Activated CD4-positive, alpha-beta T cell treated with anti-CD3 and anti-CD28 coated beads, Interleukin-10, Interleukin-2, amounts not matched to agents 100 ng/mL and 50 ng/mL, durations not matched to agents 16 hours and 8 hours (primary cell): ENCODE measurements around the gene ATG101.
A peak's percentile ranks its signal among the peaks of the same experiment; 100 is the strongest.

Source experiments
- DNase-seq: peaks from one replicate; pipeline ENCODE4 v3.0.0-alpha.2; 2020

Gene ATG101

GRCh38 chr12:52058631-52059361, 11.0 kb upstream of the ATG101 start:
- no peak for DNase-seq

GRCh38 chr12:52059582-52060497, 9.9 kb upstream of the ATG101 start:
- no peak for DNase-seq

- DNase-seq: no peak
Measured at GRCh38 chr12:52060498-52061177, 9.1 kb upstream of the ATG101 start.

- DNase-seq: no peak
Measured at GRCh38 chr12:52061470-52062166, 8.2 kb upstream of the ATG101 start.

- DNase-seq: no peak
Measured at GRCh38 chr12:52062167-52063081, 7.4 kb upstream of the ATG101 start.

GRCh38 chr12:52063082-52063924, 6.5 kb upstream of the ATG101 start:
- no peak for DNase-seq

- no peak for DNase-seq
Measured at GRCh38 chr12:52063981-52064649, 5.7 kb upstream of the ATG101 start.

GRCh38 chr12:52066346-52067080, 3.3 kb upstream of the ATG101 start:
- DNase-seq: peak; percentile 54

- DNase-seq: no peak
Measured at GRCh38 chr12:52067081-52067374, 2.8 kb upstream of the ATG101 start.

GRCh38 chr12:52070185-52070925, 577 bp downstream of the ATG101 start:
- DNase-seq: no peak

- DNase-seq: no peak
Measured at GRCh38 chr12:52073531-52074381, 4.0 kb downstream of the ATG101 start.

- DNase-seq: no peak
Measured at GRCh38 chr12:52074971-52075724, 5.4 kb downstream of the ATG101 start.

- no peak for DNase-seq
Measured at GRCh38 chr12:52076811-52077210, 7.0 kb downstream of the ATG101 start.

- no peak for DNase-seq
Measured at GRCh38 chr12:52078276-52078675, 8.5 kb downstream of the ATG101 start.

GRCh38 chr12:52079576-52080402, 10.0 kb downstream of the ATG101 start, which contains the start of gene SMIM41:
TSS of gene SMIM41 (plus strand) at chr12:52079704. CDS start at chr12:52079780, 76 bp downstream.
- no peak for DNase-seq
